HG03064 (cell line): ENCODE data around the gene PARD6G.
A peak's percentile ranks its signal among the peaks of the same experiment; 100 is the strongest.

Experiments used
- ATAC-seq: cut with Tn5 transposase; IDR thresholded peaks from one replicate; pipeline ENCODE4 v1.9.1; 2021; ENCODE audit warnings: low read depth; ENCODE audit not compliant: unreplicated experiment

PARD6G gene

GRCh38 chr18:80115035-80115434, 132.3 kb downstream of the PARD6G start:
- no peak for ATAC-seq

- no peak for ATAC-seq
Observed at GRCh38 chr18:80112624-80113248, 134.6 kb downstream of the PARD6G start.

- peak; percentile 32 for ATAC-seq
Observed at GRCh38 chr18:80109676-80110078, 137.6 kb downstream of the PARD6G start.

GRCh38 chr18:80108739-80109675, 138.3 kb downstream of the PARD6G start, which contains the start of gene ADNP2:
ADNP2 (plus strand) TSS chr18:80109262; CDS start chr18:80117543, 8,281 bp downstream.
- ATAC-seq, result peak; percentile 53

GRCh38 chr18:80108121-80108536, 139.2 kb downstream of the PARD6G start:
- ATAC-seq, result no peak

GRCh38 chr18:80107426-80107825, 139.9 kb downstream of the PARD6G start:
- ATAC-seq, result no peak
